LoVo (cell line): ENCODE results near the gene ASAP2.

ENCODE experiments used
- DNase-seq: peaks from one replicate; pipeline ENCODE4 v3.0.0-alpha.2; 2016; ENCODE audit warnings: low spot score

The ASAP2 gene

DNA sequence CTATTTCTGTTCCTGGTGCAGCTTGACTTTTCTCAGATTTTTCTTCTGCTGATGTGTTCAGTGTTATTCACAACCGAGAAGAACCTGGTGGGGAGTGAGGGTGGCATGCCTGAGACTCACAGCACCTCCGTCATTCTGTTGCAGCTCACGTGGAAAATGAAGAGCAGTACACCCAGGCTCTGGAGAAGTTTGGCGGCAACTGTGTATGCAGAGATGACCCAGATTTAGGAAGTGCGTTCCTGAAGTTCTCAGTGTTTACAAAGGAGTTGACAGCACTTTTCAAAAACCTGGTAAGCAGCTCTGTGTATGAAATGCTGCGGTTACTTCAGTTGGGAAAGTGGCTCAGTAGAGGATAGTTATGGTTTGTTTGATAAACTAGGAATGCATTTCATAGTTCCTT, 90.5 kb downstream of the ASAP2 start:
- no peak for DNase-seq

DNA sequence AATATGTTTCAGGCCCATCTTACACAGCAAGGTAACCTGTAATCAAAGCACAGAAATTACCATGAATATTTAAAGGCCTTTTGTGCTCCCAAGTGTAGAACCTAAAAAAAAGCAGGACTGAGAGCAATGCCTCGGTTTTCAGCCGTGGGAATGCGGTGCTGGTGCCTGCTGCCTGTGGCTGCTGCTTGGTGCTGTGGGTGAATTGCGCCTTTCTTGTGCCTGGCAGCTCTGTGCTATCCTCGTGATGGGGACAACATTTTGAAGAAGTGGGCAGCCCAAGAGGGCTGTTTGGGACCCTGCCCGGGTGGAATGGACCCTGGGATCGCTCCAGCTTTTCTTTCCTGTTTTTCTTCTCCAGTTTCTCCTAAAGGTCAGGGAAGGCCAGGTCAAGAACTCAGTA, 91.2 kb downstream of the ASAP2 start:
- DNase-seq, result no peak

DNA sequence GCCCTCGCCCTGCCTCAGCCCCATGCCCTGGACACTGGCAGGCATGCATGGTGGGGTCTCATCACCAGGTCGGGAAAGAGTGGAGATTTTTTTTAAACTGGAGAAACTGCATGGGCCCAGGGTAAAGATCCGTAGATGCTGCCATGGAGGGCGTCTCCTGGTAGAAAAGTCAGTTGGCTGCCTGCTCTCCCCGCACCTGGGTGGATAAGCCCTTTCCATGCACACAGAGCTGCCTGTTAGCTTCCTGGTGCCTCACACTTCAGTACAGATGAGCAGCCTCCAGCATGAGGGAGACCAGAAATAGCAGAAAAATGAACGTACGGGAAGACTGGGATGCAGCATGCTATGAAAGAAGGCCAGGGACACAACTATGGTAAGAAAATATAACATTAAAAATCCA, 92.0 kb downstream of the ASAP2 start:
- no peak for DNase-seq

DNA sequence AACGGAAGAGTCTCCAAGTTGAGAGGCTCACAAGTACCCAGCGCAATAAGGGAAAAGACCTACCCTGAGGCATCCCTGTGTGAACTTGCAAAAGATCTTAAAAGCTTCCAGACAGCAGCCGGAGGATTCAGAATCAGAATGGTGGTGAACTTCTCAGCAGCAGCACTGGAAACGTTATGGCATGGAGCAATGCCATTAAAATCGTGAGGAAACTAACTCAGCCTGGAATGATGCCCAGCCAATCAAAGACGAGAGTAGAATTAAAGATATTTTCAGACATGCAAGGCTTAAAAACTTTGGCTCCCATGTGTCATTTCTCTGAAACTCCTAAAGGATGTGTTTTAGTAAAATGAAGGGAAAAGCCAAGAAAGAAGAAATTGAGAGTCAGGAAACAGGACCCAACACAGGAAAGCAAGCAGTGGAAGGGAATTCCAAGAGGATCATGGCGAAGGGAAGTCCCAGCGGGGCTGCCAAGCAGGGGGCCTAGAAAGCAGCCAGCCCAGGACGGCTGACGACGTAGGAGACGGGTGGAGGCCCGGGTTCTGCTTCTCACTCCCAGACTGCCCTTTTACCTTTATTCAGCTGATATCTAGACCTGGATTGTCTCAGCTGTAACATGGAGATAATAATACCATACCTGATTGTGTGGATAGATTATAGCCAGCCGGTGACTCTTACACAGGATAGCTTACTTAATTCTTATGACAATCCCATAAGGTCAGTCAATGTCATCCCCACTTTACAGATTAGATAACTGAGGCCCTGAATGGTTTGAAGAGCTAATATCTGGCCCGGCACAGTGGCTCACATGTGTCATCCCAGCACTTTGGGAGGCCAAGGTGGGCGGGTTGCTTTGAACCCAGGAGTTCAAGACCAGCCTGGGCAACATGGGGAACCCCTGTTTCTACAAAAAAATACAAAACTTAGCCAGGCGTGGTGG, 92.8 kb downstream of the ASAP2 start:
- no peak for DNase-seq

DNA sequence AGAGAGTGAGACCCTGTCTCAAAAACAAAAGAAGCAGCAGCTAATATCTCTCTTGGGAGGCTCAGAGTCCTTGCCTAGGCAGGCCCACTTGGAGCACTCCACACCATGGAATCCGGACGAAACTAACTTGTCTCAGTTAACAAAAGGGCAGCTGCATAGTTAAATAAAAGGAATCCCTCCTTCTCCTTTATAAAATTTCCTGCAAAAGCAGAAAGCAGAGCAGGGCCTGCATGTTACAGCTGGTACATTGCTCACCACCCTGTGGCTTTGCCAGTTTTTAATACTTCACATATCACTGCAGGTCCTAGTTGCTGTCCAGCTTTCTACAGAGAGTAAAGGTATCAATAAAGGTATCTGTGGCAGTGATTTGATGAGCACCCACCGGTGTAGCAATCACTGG, 93.6 kb downstream of the ASAP2 start:
- DNase-seq, result no peak

- no peak for DNase-seq
These were observed 94.3 kb downstream of the ASAP2 start for GRCh38 chr2:9300829-9301453.

- DNase-seq, result no peak
These were observed 96.1 kb downstream of the ASAP2 start for GRCh38 chr2:9302755-9303154.

GRCh38 chr2:9303528-9304225, 97.1 kb downstream of the ASAP2 start:
- DNase-seq, result no peak

- DNase-seq, result no peak
These were observed 100.3 kb downstream of the ASAP2 start for GRCh38 chr2:9306911-9307310.

DNA sequence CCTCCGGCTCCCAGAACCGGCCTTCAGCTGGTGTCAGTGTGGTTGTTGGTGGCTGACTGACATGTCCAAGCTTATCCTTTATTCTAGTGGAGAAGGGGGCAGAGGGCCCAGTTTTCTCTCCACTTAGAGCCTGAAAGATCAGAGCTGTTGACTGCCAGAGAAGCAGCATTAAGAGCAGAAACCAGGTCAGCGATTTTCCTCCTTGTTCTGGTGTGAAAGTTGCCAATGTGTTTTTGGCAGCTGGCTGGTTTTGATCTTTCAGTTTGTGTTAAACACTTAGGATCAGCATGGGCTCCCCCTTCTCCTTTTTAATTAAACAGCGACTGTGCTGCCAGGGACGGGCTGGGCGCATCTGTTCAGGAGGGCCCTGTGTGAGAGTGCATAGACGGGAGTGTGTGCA, 100.9 kb downstream of the ASAP2 start:
- DNase-seq, result no peak

- no peak for DNase-seq
These were observed 101.8 kb downstream of the ASAP2 start for GRCh38 chr2:9308186-9308955.

DNA sequence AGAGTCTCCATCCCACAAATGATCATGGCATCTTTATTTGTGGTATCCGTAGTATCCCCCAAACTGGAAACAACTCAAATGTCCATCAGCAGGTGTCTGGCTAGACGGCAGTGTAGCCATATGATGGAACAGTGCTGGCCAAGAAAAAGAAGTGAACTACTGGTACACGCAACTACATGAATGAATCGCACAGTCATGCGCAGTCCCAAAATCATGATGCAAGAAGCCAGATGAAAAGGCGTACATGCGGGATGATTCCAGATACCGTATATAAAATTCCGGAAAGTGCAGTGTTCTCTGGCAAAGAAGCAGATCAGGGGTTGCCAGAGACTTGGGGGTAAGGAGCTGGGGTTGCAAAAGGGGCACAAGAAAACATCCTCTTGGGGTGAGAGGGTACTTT, 102.5 kb downstream of the ASAP2 start:
- no peak for DNase-seq

DNA sequence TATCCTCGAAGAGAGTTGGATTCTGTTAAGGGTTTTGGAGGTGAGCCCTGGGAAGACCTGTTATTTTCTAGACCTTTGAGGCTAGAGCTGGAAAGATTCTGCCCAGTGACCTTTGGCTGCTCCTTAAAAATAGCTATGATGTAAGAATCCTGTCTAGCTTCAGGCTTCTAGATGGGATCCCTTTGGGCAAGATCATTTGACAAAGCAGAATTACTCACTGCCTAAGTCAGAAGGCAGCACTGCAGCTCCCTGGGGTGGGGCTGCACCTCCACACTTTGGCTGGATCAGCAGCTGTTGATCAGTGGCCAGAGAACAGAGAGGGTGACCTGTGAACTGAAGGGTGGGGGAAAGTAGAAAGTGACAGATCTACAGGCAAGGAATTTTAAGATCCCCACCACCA, 103.8 kb downstream of the ASAP2 start:
- peak; percentile 51 for DNase-seq

- DNase-seq, result no peak
These were observed 104.2 kb downstream of the ASAP2 start for GRCh38 chr2:9310798-9311197.

- no peak for DNase-seq
These were observed 104.9 kb downstream of the ASAP2 start for GRCh38 chr2:9311488-9311887.

DNA sequence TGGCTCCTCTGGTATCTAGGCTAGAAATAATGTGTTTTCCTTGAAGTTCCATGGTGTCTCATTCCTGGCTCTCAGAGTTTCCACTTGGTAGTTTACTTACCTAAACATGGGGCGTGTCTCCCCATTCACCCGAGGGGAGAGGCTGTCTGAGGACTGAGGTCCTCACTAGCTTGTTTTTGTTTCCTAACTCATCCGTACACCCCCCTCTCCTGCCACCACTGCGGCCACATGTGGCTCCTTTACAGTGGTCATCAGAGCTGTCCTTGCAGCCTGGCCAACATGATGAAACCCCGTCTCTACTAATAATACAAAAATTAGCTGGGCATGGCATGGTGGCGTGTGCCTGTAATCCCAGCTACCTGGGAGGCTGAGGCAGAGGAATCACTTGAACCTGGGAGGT, 106.0 kb downstream of the ASAP2 start:
- DNase-seq, result no peak

DNA sequence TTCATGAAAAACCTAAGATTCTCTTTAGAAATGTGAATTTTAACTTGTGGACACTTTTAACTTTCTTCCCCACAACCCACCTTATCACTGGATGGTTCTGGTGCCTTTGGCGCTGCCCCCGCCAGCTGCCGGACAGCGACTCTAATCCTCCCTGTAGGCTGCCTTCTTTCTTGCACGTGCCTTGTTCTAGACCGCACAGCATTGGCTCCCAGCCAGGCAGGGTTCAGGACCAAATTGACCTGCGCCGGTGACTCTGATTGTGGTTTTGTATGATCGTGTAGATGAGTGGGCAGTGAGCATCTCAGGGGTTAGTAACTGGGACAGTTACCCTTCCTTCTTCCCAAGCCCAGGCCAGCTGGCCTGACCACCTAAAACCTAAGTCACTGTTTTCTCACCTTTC, 106.8 kb downstream of the ASAP2 start:
- DNase-seq, result no peak

DNA sequence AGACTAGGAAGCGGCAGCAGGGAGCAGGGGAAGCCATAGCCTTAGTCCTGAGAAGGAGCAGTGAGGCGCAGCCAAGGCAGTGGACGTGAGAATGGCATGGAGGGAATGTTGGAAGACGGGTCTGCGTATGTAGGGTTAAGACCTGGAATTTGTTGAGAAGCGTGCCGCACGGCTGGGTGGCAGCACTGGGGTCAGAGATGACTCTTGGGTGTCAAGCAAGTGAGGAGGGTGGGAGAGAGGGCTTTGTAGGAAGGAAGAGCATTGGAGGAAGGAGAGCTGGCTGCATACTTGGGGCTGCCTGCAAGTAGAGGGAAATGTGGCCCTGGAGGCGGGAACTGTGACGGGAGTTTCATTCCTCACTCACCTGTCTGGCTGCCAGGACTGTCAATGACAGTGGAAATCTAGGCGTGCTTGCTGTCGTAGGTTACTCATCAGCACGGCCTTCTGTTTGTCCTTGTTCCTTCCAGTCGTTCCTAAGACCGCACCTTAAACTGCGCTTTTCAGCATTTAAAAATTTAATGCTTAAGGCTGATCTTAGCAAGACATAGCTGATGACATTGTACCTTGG, 108.8 kb downstream of the ASAP2 start:
- DNase-seq, result no peak

GRCh38 chr2:9317559-9317958, 110.9 kb downstream of the ASAP2 start:
- DNase-seq, result no peak

DNA sequence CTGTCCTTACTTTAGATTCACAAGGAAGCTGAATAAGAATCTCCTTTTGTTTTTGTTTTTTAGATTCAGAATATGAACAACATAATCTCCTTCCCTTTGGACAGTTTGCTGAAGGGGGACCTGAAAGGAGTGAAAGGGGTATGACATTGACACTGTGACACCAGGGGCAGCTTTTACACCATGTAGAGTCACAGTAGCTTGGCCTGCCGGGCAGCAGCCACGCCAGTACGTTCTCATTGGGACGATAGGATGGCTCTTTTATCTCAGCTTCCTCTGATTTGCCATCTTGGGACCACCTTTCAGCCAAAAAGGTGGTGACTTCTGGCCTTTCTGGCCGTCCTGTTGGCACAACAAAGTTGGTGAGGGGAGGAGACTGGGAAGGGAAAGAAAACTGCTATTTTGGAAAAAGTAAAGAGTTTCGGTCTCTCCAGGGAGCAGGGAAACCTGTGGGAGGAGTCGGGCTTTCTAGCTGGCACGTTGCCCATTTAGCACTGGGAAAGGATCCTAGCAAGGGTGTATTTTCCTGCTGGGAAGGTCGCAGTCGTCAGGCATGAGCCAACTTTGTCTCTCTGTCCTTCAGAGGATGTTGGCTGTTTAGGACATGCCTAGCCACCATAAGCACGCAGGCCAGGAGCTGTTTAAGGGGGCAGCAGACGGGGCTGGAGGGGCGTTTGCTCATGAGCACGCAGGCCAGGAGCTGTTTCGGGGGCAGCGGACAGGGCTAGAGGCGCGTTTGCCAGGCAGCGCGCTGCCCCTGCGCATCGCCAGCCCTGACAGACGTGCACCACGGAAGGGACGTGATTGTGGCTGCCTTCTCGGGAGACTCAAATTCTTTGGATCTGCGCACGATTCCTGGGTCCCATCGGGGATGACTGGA, 112.1 kb downstream of the ASAP2 start:
- DNase-seq, result no peak

- DNase-seq, result no peak
These were observed 112.7 kb downstream of the ASAP2 start for GRCh38 chr2:9319338-9319715.
